Measurements from ENCODE around the gene IGSF8.

DNA sequence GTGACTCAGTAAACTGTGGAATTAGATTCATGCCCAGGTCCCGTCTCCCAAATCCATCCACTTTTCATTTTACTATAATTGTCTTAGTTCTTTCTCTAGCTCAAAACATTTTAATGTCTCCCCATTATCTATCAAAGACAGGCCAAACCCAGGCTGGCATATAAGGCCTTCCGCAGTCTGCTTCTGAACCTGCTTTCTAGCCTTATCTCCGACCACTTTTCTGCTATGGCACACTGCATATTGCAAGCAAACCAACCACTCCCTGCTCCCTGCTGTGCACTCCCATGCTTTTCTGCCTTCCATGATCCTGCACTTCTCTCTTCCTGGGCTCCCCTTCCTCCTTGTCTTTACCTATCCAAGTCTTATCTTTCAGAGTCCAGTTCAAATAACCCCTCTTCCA is 49.3 kb downstream of the IGSF8 start:
- no peak for TF ChIP-seq TAF1 (IDR thresholded peaks at IDR 0.05; ENCODE audit: low read depth)
- TF ChIP-seq, protein P1, sequence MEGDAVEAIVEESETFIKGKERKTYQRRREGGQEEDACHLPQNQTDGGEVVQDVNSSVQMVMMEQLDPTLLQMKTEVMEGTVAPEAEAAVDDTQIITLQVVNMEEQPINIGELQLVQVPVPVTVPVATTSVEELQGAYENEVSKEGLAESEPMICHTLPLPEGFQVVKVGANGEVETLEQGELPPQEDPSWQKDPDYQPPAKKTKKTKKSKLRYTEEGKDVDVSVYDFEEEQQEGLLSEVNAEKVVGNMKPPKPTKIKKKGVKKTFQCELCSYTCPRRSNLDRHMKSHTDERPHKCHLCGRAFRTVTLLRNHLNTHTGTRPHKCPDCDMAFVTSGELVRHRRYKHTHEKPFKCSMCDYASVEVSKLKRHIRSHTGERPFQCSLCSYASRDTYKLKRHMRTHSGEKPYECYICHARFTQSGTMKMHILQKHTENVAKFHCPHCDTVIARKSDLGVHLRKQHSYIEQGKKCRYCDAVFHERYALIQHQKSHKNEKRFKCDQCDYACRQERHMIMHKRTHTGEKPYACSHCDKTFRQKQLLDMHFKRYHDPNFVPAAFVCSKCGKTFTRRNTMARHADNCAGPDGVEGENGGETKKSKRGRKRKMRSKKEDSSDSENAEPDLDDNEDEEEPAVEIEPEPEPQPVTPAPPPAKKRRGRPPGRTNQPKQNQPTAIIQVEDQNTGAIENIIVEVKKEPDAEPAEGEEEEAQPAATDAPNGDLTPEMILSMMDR (IDR thresholded peaks at IDR 0.05; ENCODE audit: poor library complexity, severe bottlenecking): no peak
- TF ChIP-seq EZH2 (IDR thresholded peaks at IDR 0.05; ENCODE audit: borderline replicate concordance, insufficient read depth, low read length, poor library complexity, severe bottlenecking): no peak
- no peak for TF ChIP-seq MXI1 (conservative IDR thresholded peaks at IDR 0.05; ENCODE audit: poor library complexity, severe bottlenecking)
- TF ChIP-seq POLR2AphosphoS5 (IDR thresholded peaks at IDR 0.05): no peak
- no peak for TF ChIP-seq SMC3 (conservative IDR thresholded peaks at IDR 0.05; ENCODE audit: poor library complexity)
- no peak for TF ChIP-seq EP300 (conservative IDR thresholded peaks at IDR 0.05; ENCODE audit: poor library complexity, severe bottlenecking)
- TF ChIP-seq, protein P2, sequence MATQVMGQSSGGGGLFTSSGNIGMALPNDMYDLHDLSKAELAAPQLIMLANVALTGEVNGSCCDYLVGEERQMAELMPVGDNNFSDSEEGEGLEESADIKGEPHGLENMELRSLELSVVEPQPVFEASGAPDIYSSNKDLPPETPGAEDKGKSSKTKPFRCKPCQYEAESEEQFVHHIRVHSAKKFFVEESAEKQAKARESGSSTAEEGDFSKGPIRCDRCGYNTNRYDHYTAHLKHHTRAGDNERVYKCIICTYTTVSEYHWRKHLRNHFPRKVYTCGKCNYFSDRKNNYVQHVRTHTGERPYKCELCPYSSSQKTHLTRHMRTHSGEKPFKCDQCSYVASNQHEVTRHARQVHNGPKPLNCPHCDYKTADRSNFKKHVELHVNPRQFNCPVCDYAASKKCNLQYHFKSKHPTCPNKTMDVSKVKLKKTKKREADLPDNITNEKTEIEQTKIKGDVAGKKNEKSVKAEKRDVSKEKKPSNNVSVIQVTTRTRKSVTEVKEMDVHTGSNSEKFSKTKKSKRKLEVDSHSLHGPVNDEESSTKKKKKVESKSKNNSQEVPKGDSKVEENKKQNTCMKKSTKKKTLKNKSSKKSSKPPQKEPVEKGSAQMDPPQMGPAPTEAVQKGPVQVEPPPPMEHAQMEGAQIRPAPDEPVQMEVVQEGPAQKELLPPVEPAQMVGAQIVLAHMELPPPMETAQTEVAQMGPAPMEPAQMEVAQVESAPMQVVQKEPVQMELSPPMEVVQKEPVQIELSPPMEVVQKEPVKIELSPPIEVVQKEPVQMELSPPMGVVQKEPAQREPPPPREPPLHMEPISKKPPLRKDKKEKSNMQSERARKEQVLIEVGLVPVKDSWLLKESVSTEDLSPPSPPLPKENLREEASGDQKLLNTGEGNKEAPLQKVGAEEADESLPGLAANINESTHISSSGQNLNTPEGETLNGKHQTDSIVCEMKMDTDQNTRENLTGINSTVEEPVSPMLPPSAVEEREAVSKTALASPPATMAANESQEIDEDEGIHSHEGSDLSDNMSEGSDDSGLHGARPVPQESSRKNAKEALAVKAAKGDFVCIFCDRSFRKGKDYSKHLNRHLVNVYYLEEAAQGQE (IDR thresholded peaks at IDR 0.05; ENCODE audit: borderline replicate concordance): no peak
- TF ChIP-seq RAD21 (conservative IDR thresholded peaks at IDR 0.05): no peak
